K562 (cell line): Measurements from ENCODE around the gene LSM4. TPM values are rescaled to one million over a fixed set of nuclear protein-coding genes. Genes with fewer than 3 reads are reported as not detected.

Experiments
- ATAC-seq: fragments of 200-7000 bp; cut with Tn5 transposase; 3 replicates; pipeline ENCODE4 v1.9.1; 2020; ENCODE audit warnings: moderate library complexity
- BruUV-seq: library from RNA; stranded (reverse); fragments of 400-500 nt; replicated peaks from 2 replicates; lab custom pipeline; 2021; lab: Mats Ljungman, UMichigan
- CTCF ChIA-PET: fragments of 300-600 bp; formaldehyde crosslinking; extraction: SDS; loops from one replicate; lab custom pipeline; 2021; ENCODE audit warnings: low intra/inter-chr PET ratio; lab: Yijun Ruan, JAX
- POLR2A ChIA-PET: fragments of 300-600, 350-650 bp; sonication (Branson Sonifier 250); formaldehyde crosslinking; extraction: SDS; loops from one replicate; lab custom pipeline; 2021; ENCODE audit warnings: antibody characterized with exemption, inconsistent platforms; lab: Yijun Ruan, JAX
- DNase-seq, 4 experiments: peaks; one replicate each; pipeline versions ENCODE4 v3.0.0 to v3.0.0-alpha.2; 2011 to 2018; ENCODE audit warnings: low spot score in 3 of 4, mixed read lengths in 3 of 4; ENCODE audit errors: extremely low read depth in 1 of 4
- FAIRE-seq: peaks from 2 replicates; lab custom pipeline; 2011; peaks lifted over from hg19 to GRCh38; lab: Jason Lieb, UNC
- H2AFZ ChIP-seq: 2 replicates; pipeline ENCODE4 v1.6.0; 2011; ENCODE audit warnings: low read depth, low read length, control low read depth, inconsistent platforms
- H3K27ac ChIP-seq: fragments of 200-600 bp; 3 replicates; pipeline ENCODE4 v1.8.0; 2011; ENCODE audit warnings: low read depth, mild to moderate bottlenecking, control low read depth, inconsistent platforms, low read length, moderate library complexity, mixed read lengths; ENCODE audit errors: extremely low read depth
- H3K27me3 ChIP-seq, 2 experiments: fragments of 300-600 bp in 1 of 2; 2 replicates in 1 of 2; 3 replicates in 1 of 2; pipeline versions ENCODE4 v1.6.0 to v1.8.0; 2011; ENCODE audit warnings: inconsistent platforms in 2 of 2, low read length in 2 of 2, mild to moderate bottlenecking in 1 of 2, mixed read lengths in 1 of 2, moderate library complexity in 1 of 2; ENCODE audit not compliant: control insufficient read depth in 2 of 2, insufficient read depth in 2 of 2
- H3K36me3 ChIP-seq: fragments of 300-600 bp; 3 replicates; pipeline ENCODE4 v1.8.0; 2011; ENCODE audit warnings: mild to moderate bottlenecking, low read length, inconsistent platforms; ENCODE audit not compliant: control insufficient read depth, insufficient read depth
- H3K4me1 ChIP-seq, 2 experiments: fragments of 200-600 bp in 1 of 2; replicated peaks in 1 of 2; 2 replicates in 1 of 2; 3 replicates in 1 of 2; pipeline versions ENCODE4 v1.5.1 to v1.8.0; 2011; ENCODE audit warnings: inconsistent platforms in 2 of 2, low read length in 2 of 2, mild to moderate bottlenecking in 1 of 2, mixed read lengths in 1 of 2, moderate library complexity in 1 of 2; ENCODE audit not compliant: control insufficient read depth in 2 of 2, insufficient read depth in 2 of 2
- H3K4me2 ChIP-seq: 2 replicates; pipeline ENCODE4 v1.6.1; 2011; ENCODE audit warnings: low read length, control low read depth, inconsistent platforms, mixed read lengths; ENCODE audit not compliant: insufficient read depth
- H3K4me3 ChIP-seq: fragments of 200-600 bp; sonication (generic), shearing (Covaris generic); 2 replicates; pipeline ENCODE4 v1.5.1; 2016; ENCODE audit warnings: control low read depth, inconsistent platforms
- H3K79me2 ChIP-seq: fragments of 200-600 bp; 3 replicates; pipeline ENCODE4 v1.8.0; 2011; ENCODE audit warnings: low read length, inconsistent platforms; ENCODE audit not compliant: control insufficient read depth, insufficient read depth
- H3K9ac ChIP-seq, 2 experiments: 2 replicates each; pipeline versions ENCODE4 v1.6.0 to v1.6.1; 2011; ENCODE audit warnings: low read depth in 2 of 2, low read length in 2 of 2, control low read depth in 1 of 2, inconsistent platforms in 1 of 2, mild to moderate bottlenecking in 1 of 2, mixed read lengths in 1 of 2; ENCODE audit not compliant: insufficient read depth in 1 of 2
- H3K9me1 ChIP-seq: one replicate; pipeline ENCODE4 v1.6.0; 2011; ENCODE audit warnings: inconsistent platforms, mild to moderate bottlenecking, low read length, moderate library complexity; ENCODE audit not compliant: control insufficient read depth, insufficient read depth
- H3K9me3 ChIP-seq: replicated peaks from 2 replicates; pipeline ENCODE4 v1.5.1; 2011; ENCODE audit warnings: low read depth, low read length, inconsistent platforms; ENCODE audit not compliant: control insufficient read depth, insufficient read depth
- H4K20me1 ChIP-seq: replicated peaks from 2 replicates; pipeline ENCODE4 v1.6.1; 2011; ENCODE audit warnings: low read length, inconsistent platforms, mixed read lengths; ENCODE audit not compliant: control insufficient read depth, insufficient read depth
- CEBPB ChIP-seq: fragments of 450-650 bp; IDR thresholded peaks from 2 replicates; pipeline ENCODE4 v1.6.1; 2016; ENCODE audit warnings: missing genetic modification characterization, missing compliant biosample characterization
- CEBPG ChIP-seq, 3 experiments: fragments of 200-800 bp in 1 of 3; sonication (Bioruptor generic) in 1 of 3; sonication (generic) in 1 of 3; formaldehyde crosslinking in 1 of 3; IDR thresholded peaks in 2 of 3; conservative IDR thresholded peaks in 1 of 3; 2 replicates each; pipeline versions ENCODE4 v1.6.1 to v1.8.0; 2016 to 2022; ENCODE audit warnings: missing compliant biosample characterization in 2 of 3, missing genetic modification characterization in 2 of 3, mild to moderate bottlenecking in 1 of 3, missing genetic modification reagents in 1 of 3
- DACH1 ChIP-seq: fragments of 450-650 bp; IDR thresholded peaks from 2 replicates; pipeline ENCODE4 v1.6.1; 2018; ENCODE audit not compliant: partially characterized antibody
- POLR2A ChIP-seq: fragments of 450-650 bp; conservative IDR thresholded peaks from 2 replicates; pipeline ENCODE4 v1.6.1; 2016
- SMC3 ChIP-seq: conservative IDR thresholded peaks from 2 replicates; pipeline ENCODE4 v1.6.1; 2011; ENCODE audit warnings: low read depth, low read length, improper control_type of control experiment; ENCODE audit not compliant: insufficient read depth
- ZNF146 ChIP-seq: IDR thresholded peaks from one replicate; pipeline ENCODE4 v1.6.1; 2018; ENCODE audit warnings: missing compliant biosample characterization; ENCODE audit not compliant: unreplicated experiment
- WGBS: fragments of 100-300 bp; shearing (Covaris generic); methylation state at CpG from one replicate; pipeline ENCODE4 v1.1.6; 2016; ENCODE audit warnings: low coverage, mixed read lengths; ENCODE audit not compliant: insufficient coverage; ENCODE audit errors: missing lambda C conversion rate; 5-methylcytosine and 5-hydroxymethylcytosine counted together
- in situ Hi-C: fragments of 300-500 bp; cut with MboI; formaldehyde crosslinking; loops from 4 replicates; pipeline ENCODE4 v1.15.0; 2018; ENCODE audit warnings: inconsistent platforms, mixed read lengths
- intact Hi-C: fragments of 100-400 bp; cut with micrococcal nuclease; formaldehyde crosslinking; loops from 2 replicates; pipeline ENCODE4 v1.14.2; 2022
- polyA plus RNA-seq, 8 experiments: library from polyadenylated mRNA; depleted of rRNA in 4 of 8; stranded (reverse) in 5 of 8; unstranded in 3 of 8; fragments of >200 nt; fragmentation: Nextera tagmentation in 2 of 8; fragmentation: Illumina TruSeq in 1 of 8; extraction: Ambion mirVana in 2 of 8; extraction: Trizol in 1 of 8; gene quantifications; 2 replicates each; pipeline versions ENCODE4 v1.2.1 to v1.2.3, GENCODE V29; 2011 to 2014; ENCODE audit warnings: inconsistent platforms in 1 of 8, missing spikeins in 1 of 8
- total RNA-seq, 7 experiments: library from RNA; depleted of rRNA in 6 of 7; stranded (reverse); fragments of >200 nt in 6 of 7; fragmentation: Illumina TruSeq in 2 of 7; extraction: Trizol in 2 of 7; gene quantifications; 2 replicates each; pipeline versions ENCODE4 v1.2.1 to v1.2.3, GENCODE V29; 2011 to 2021; ENCODE audit warnings: low replicate concordance in 1 of 7
- TF ChIP-seq, protein P1 (sequence below), 2 experiments: IDR thresholded peaks; 2 replicates each; pipeline ENCODE4 v1.6.1; 2012; ENCODE audit warnings: improper control_type of control experiment in 2 of 2, low read depth in 2 of 2, low read length in 2 of 2, borderline replicate concordance in 1 of 2
- TF ChIP-seq, protein P2 (sequence below): sonication (generic); formaldehyde crosslinking; IDR thresholded peaks from 2 replicates; pipeline ENCODE4 v1.8.1; 2023; ENCODE audit warnings: missing genetic modification reagents, mild to moderate bottlenecking, borderline replicate concordance

The LSM4 gene
- total and polyA plus RNA-seq, 9 of the 15 experiments (the other 6 are each of a cell fraction or from before 2014, with no cell fraction given) = 11.9 to 763 (median 202) TPM

- Histone ChIP-seq H3K79me2 (peaks cover 11% of the 10 kb centered on the region; the same call in 2 of the 3 replicates), H3K4me1 (peaks cover 0 to 4% of the 10 kb centered on the region in 2 experiments; a peak in 1 of 5 replicates), H3K27me3 (no peaks in the 10 kb centered on the region), H2AFZ (no peak overlapping the region), H3K36me3 (peaks cover 54% of the 10 kb centered on the region), H3K9me3 (no peaks in the 10 kb centered on the region), H3K4me3 (no peak overlapping the region), H3K9ac (no peak overlapping the region), H3K4me2 (no peak overlapping the region), H3K9me1 (no peaks in the 10 kb centered on the region), H4K20me1 (no peaks in the 10 kb centered on the region), H3K27ac (no peak overlapping the region)
- POLR2A ChIA-PET = interaction anchor here (0.6 to 2.4 kb wide), 2 partner anchors 35 to 75 kb away, joined by 3 to 15 read pairs; no protein-coding TSS in a partner anchor
- DNase-seq (no peak), ATAC-seq (no peak), FAIRE-seq (no peak)
- in situ Hi-C loops (no loop called here), intact Hi-C loops (no loop called here)
- 91% methylated on average over 8 of the region's 8 CpGs for WGBS
- CTCF ChIA-PET = no interaction called here
- TF ChIP-seq CEBPG (CRISPR knock-in tag; IDR thresholded peaks at IDR 0.05) (peak; percentile 51; the same call in 1 of the 2 replicates), CEBPG (tag; conservative IDR thresholded peaks at IDR 0.05 in 1 of 2, IDR thresholded peaks at IDR 0.05 in 1 of 2) (peak; percentile 75 to 96), CEBPB (tag) (peak; percentile 96), POLR2A (no peak), DACH1 (no peak), ZNF146 (CRISPR knock-in tag) (peak; percentile 39), SMC3 (no peak)
- TF ChIP-seq, protein P1, sequence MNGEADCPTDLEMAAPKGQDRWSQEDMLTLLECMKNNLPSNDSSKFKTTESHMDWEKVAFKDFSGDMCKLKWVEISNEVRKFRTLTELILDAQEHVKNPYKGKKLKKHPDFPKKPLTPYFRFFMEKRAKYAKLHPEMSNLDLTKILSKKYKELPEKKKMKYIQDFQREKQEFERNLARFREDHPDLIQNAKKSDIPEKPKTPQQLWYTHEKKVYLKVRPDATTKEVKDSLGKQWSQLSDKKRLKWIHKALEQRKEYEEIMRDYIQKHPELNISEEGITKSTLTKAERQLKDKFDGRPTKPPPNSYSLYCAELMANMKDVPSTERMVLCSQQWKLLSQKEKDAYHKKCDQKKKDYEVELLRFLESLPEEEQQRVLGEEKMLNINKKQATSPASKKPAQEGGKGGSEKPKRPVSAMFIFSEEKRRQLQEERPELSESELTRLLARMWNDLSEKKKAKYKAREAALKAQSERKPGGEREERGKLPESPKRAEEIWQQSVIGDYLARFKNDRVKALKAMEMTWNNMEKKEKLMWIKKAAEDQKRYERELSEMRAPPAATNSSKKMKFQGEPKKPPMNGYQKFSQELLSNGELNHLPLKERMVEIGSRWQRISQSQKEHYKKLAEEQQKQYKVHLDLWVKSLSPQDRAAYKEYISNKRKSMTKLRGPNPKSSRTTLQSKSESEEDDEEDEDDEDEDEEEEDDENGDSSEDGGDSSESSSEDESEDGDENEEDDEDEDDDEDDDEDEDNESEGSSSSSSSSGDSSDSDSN (IDR thresholded peaks at IDR 0.05; ENCODE audit: borderline replicate concordance in 1 of 2, low read depth in 2 of 2, low read length in 2 of 2) = no peak
- TF ChIP-seq, protein P2, sequence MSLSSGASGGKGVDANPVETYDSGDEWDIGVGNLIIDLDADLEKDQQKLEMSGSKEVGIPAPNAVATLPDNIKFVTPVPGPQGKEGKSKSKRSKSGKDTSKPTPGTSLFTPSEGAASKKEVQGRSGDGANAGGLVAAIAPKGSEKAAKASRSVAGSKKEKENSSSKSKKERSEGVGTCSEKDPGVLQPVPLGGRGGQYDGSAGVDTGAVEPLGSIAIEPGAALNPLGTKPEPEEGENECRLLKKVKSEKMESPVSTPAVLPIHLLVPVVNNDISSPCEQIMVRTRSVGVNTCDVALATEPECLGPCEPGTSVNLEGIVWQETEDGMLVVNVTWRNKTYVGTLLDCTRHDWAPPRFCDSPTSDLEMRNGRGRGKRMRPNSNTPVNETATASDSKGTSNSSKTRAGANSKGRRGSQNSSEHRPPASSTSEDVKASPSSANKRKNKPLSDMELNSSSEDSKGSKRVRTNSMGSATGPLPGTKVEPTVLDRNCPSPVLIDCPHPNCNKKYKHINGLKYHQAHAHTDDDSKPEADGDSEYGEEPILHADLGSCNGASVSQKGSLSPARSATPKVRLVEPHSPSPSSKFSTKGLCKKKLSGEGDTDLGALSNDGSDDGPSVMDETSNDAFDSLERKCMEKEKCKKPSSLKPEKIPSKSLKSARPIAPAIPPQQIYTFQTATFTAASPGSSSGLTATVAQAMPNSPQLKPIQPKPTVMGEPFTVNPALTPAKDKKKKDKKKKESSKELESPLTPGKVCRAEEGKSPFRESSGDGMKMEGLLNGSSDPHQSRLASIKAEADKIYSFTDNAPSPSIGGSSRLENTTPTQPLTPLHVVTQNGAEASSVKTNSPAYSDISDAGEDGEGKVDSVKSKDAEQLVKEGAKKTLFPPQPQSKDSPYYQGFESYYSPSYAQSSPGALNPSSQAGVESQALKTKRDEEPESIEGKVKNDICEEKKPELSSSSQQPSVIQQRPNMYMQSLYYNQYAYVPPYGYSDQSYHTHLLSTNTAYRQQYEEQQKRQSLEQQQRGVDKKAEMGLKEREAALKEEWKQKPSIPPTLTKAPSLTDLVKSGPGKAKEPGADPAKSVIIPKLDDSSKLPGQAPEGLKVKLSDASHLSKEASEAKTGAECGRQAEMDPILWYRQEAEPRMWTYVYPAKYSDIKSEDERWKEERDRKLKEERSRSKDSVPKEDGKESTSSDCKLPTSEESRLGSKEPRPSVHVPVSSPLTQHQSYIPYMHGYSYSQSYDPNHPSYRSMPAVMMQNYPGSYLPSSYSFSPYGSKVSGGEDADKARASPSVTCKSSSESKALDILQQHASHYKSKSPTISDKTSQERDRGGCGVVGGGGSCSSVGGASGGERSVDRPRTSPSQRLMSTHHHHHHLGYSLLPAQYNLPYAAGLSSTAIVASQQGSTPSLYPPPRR (CRISPR knock-in tag) = no peak
- no TSS peak for BruUV-seq
These were observed 30.6 kb upstream of the LSM4 start for GRCh38 chr19:18353378-18354005.
